HG03439 (cell line): Measurements from ENCODE around the gene GPRIN1.

Source experiments
- ATAC-seq: cut with Tn5 transposase; IDR thresholded peaks from one replicate; pipeline ENCODE4 v1.9.1; 2021; ENCODE audit warnings: mild to moderate bottlenecking, moderate library complexity; ENCODE audit not compliant: unreplicated experiment

GPRIN1 gene

DNA sequence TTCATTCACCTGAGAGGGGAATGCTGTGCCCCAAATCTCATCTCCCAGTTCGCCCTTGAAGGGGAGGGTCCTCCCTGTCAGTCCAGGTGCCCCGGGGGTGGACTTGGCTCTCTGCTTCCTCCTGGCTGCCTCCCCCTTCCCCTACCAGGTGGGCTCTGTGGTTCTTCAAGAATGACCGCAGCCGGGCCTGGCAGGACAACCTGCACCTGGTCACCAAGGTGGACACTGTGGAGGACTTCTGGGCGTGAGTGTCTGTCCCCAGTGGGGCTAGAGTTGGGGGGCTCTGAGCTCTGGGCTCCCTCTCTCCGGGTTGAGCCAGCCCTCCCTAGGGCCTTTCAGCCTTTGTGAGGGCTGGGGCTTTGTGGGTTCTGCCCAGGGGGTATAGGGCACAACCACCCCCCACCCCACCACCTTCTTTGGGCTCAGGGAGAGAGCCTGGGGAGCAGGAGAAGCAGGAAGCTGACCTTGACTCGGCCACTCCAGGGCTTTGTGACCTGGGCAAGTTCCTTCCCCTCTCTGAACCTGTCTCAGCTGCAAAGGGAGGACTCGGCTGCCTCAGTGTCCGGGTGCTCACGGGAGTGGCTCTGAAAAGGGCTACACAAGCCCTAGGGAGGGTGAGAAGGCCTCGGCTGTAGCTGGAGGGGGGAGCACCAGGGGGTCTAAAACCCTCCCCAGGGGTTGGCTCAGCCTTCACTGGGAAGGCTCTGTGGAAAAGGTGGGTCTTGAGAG, 33.7 kb upstream of the GPRIN1 start:
- no peak for ATAC-seq

DNA sequence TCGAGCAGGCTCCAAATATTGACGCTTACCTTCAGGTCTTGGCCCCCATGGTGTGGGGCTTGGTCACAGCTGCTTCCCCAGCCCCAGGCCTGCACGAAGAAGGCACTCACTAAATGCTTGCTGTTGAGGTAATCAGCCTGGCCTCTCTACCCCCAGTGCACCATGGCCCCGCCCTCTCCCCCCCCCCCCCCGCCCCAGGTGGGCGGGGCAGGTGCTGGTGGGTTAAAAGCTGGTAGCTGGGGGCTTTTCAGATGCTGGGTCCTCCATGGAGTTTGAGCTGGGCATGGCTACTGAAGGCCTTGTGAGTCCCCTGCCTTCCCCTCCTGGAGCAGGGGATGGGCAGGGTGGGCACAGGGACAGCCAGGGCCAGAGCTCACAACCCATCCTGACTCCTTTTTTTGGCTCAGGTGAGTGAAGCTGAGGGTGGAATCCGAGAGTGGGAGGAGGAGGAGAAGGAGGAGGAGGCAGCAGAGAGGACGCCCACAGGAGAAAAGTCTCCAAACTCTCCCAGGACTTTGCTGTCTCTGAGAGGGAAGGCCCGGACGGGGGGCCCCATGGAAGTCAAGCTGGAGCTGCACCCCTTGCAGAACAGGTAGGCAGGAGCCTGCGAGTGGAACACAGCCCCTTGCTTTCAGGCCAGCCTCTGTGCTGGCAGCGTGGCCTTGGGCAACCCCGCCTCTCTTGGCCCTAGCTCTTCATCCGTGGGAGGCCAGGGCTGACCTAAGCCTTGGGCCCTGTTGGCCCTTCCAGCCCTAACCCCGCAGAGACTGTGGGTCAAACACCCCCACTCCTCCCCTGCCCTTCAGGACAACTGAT, 32.9 kb upstream of the GPRIN1 start:
- ATAC-seq: no peak

DNA sequence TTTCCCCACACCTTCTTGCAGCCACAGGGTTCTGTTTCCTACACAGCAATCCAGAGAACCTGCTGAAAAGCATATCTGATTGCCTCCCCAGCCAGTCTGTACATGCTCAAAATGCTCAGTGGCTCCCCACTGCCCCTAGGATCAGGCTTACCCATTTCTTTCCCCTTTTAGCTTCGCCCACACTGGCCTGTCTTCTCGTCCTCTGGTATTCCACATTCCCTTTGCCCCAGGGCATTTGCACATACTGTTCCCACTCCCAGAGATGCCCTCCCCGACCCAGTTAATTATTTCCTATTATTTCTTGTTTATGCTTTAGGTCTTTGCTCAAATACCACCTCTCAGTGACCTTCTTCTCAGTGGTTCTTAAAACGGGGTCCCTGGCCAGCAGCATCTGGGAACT, 30.7 kb upstream of the GPRIN1 start:
- no peak for ATAC-seq

DNA sequence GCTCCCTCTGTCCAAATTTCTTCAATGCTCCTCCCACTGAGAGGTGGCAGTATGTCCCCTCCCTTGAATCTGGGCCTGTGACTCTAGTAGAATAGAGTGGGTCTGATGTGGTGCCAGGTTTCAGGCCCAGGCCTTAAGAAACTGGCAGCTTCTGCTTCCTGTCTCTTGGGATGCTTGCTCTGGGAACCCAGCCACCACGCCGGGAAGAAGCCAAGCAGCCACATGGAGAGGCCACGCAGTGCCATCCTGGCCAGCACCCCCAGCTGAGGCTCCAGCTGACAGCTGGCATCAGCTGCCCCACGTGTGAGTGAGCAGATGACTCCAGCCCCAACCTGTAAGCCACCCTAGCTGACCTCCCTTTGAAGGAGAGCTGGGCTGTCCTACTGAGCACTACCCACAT, 30.0 kb upstream of the GPRIN1 start:
- ATAC-seq: no peak

DNA sequence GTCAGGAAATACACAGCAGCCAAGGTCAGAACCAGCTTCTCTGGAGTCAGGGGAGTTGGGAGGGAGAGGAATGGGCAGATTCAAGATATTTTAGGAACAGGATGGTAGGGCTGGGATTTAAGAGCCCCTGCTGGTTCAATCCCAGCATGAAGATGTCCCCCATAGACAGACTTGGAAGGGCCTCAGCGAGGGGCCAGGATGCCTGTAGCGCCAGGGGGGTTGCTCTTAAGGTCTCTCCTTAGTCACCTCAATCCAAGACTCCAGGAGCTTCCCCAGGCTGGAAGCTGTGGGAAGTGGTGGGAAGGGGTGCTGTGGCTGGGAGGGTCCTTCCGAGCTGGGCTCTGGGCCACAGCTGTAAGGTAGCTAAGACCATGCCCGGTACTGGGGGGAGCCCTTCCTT, 29.3 kb upstream of the GPRIN1 start:
- ATAC-seq: no peak

DNA sequence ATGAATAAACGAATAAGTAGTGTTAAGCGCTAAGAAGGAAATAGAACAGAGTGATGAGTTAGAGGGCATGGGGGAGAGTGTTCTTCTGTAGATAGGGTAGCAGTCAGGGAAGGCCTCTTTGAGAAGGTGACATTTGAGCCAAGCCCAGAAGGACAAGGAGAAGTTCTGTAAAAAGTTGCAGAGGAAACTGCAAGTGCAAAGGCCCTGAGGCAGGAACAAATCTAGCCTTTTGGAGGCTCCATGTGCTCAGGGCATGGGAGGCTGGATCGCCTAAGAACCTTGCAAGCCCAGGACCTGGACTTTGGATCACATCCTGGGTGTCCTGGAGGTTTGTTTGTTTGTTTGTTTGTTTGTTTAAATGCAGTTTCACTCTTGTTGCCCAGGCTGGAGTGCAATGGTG, 28.5 kb upstream of the GPRIN1 start:
- no peak for ATAC-seq

DNA sequence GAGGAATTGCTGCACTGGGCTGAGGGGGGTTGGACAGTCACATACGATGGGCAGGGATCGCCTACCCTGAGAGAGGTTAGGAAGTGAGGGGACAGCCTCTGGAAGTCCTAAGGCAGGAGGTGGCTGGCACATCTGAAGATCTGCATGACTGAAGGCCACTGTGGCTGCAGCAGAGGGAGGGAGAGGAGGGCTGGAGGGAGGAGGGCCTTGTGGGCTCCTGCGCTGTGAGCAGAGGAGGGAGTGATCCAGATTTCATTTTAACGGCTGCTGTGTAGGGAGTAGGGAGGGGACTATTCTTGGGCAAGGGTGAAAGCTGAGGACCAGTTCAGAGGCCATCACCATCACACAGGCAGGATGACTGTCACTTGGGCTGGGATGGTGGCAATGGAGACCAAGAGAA, 27.6 kb upstream of the GPRIN1 start:
- no peak for ATAC-seq

DNA sequence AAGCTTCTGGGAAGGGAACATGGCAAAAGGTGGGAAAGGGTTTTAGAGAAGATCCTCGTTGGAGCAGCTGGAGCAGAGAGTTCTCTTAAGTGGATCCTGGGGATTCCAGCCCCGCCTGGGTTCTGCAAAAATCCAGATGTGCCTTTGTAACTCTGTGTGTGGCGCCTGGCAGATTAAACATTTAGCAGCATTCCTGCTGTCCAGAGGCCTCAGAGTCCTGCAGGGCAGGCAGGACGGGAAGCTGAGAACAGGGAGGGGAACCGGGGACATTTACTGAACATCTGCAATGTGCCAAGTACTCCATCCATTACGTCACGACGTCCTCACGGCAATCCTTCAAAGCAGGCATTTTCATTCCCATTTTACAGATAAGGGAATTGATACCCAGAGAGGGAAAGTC, 26.5 kb upstream of the GPRIN1 start:
- no peak for ATAC-seq

DNA sequence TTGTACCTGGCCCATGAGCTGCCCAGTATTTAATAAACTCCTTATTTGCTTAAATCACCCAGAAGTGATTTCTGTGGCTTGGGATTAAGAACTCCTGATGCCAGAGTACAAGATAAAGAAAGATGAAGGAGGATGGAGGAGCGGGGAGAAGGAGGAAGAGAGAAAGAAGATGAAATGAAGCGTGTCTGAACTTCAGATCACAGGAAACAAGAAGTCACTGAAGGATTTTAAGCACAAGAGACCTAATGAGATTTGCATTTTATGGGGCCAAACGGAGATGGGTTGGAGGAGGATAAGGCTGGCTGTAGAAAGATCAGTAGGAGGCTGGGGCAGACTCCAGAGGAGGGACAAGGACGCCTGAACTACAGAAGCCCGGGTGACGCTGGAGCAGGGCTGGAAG, 23.6 kb upstream of the GPRIN1 start:
- no peak for ATAC-seq

DNA sequence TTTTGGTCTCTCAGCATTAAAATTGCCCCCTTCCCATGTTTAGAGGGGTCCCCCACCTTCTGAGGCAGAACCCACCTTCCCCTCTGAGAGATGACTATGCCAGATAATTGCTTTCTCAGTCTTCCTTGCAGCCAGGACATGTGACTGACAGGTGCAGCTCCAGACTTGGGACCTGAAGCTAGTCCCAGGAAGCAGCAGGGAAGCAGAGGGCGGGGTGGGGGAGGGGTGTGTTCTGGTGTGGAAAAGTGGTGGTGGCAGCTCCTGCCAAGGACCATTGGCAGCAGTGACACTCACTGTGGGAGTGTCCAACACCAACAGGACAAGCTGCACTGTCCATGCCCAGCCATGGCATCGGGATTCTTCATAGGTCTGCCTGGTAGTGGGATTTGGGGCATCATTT, 22.8 kb upstream of the GPRIN1 start:
- no peak for ATAC-seq

DNA sequence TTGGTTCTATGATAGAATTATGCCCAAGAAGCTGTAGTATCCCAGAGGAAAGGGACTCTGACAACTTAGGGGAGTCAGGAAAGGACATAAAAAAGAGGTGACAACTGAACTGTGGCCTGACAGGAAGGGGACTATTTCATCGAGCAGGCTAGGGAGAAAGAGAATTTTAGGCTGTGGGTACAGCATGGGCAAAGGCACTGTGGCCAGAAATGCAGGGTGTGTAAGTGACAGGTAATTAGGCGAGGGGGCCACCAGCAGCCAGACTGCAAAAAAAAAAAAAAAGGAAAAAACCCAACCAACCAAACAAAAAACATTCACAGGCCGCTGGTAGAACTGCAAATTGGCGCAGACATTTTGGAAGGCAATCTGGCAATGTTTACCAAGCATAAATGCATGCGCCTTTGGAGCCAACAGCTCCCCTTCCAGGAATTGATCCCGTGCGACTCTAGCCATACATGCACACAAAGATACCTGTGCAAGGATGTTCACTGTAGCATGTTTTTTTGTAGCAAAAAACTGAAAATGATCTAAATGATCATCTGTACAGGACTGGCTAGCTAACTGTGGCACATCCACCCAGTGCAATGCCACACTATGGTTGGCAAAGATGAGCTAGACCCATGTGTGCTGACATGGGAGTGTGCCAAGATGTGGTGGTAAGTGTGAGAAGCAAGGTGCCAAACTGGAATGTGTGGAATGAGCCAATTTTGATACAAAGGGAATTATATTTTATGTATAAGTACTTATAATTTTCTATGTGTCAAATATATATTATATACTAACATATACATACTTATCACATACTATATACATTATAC, 21.6 kb upstream of the GPRIN1 start:
- ATAC-seq: no peak

DNA sequence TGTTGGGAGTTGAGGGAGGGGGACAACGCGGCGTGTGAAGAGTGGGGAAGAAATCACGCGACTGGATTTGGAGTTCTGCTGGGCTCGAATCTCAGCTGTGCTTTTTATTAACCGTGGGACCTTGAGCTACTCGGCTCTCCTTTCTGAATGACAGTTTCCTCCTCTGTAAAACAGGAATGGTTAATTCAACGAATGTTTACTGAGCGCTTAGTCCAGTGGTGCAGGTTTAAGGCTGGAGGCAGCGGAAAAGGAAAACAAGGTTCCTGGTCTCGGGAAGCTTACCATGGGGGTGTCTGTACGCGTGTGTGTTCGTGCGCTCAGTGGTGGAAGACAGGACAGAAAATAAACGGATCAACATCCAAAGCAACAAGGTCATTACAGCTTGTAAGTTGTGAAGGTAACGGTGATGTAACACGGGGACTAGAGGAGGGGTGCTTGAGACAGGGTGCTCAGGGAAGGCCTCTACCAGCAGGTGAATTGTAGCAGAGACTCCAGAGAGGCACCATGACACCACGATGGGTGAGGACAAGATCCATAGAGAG, 20.8 kb upstream of the GPRIN1 start:
- no peak for ATAC-seq

DNA sequence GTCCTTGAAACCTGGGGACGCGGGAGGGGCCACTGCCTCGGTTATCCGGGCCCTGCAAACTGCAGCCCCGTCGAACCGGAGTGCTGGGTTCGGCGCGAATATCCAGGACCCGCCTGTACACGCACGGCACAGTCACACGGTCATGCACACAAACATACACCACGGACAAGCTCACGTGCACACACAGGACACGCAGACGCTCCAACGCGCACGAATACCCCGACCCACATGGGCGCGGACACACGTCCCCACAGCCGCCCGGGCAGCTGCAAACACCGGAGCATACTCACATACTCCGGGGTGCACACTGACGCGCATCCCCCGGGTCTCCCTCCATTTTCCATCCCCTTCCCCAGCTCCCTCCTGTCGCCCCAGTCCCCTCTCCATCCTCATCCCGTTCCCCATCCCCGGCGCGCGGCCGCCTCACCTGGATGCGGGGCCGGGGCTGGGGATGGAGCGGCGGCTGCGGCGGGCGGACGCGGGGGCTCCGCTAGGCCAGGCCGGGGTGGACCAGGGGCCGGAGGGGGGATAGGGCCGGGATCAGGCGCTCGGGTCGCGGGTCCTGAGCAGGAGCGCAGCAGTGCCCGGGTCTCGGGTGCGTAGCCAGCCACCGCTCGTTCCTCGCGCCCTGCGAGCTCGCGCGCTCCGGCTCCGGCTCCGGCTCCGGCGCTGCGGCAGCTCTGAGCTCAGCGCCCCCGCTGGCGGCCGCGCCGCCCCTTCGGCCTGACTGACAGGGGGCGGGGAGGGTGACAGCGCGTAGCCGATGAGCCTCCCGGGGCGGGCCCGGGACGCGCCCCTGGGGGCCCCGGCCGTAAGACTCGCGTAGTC, 20.1 kb upstream of the GPRIN1 start, which contains the start of the genes EIF4E1B and SNCB:
EIF4E1B (plus strand) TSS at position 823 of the 828 bp plus-strand sequence. CDS start 12,113 bp downstream, outside the sequence.
SNCB (minus strand) TSS at position 682 of the 828 bp plus-strand sequence. CDS start 880 bp downstream, outside the sequence.
- ATAC-seq: no peak

DNA sequence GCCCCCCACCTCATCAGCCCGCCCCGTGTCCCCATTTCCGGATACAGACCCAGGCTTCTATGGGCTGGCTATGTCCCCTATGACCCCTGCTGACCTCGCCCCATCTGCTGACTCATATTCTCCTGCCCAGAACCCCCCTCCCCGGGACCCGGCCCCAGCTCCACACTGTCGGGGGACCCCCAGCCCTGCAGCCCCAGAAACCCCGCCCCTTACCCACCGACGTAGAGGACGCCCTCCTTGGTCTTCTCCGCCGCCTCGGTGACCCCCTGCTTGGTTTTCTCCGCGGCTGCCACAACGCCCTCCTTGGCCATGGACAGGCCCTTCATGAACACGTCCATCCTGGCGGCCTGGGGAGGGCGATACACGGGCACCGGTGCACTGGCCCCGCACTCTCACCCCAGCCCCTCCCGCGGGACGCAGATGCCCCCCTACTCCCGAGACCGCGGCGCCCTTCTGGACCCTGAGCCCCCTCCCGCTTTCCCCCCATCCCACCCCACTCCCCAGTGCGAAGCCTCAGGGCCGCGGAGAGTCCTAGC, 19.4 kb upstream of the GPRIN1 start:
- no peak for ATAC-seq

DNA sequence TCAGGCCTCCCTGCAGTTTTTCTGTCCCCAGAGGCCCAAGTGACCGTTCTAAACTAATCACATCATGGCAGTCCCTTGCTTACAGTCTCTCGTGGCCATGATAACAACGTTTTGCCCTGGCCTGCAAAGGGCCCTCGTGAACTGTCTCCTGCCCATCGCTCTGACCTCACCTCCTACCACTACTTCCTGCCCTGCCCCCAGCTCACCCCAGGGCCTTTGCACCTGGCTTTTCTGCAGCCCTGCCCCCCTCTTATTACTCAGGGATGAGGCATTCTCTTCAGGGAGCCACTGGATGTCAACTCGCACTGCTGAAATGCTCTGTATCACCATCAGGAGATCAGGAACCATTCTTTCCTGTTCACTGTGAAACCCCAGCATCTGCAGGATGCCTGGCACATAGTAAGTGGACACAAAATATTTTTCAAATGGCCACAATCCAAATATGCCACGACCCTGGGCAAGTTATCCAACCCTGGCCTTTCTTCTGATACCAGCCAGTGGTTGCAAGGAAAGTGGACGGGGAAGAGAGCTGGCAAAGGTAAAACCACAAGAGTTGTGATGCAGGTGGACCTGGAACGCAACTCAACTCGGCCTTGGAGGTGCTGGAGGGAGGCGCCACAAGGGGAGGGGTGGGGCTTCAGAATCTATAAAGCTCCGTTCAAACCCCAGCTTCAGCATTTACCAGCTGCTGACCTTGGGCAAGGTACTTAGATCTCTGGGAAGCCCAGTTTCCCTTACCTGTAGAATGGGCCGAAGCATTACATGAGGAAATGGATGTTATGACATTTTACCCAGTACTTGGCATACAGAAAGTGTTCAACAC, 18.7 kb upstream of the GPRIN1 start:
- ATAC-seq: no peak

DNA sequence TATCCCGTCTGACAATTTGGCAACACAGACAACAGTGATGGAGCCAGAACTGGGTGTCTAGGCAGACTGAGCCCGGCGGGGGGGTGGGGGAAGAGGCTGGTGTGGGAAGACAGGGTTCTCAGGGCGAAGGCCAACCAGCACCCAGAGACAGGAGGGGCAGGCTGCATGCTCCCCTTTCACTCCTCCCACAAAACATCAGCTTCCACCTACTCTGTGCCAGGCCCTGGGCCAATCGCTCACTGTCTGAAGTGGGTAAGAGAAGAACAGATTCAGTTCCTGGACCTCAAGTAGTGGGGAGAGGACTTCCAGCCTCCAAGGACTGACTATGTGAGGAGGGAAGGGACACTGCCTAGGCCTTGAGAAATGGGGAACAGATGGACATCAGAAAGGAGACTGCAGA, 17.6 kb upstream of the GPRIN1 start:
- ATAC-seq: no peak

DNA sequence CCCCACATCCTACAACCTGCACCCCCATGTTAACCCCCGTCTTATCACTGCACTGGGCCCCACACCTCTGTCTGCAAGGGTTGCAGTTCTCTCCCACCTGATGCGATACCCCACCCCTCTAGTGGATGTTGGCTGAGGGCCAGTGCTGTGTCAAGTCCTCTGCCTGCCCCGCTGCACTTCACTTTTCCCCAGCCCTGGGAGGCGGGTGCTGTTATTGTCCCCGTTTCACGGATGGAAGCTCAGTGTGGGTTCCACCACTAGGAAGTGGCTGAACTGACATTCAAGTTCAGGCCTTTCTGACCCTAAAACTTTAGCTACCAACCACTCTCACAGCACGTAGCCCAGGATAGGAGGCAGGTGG, 16.9 kb upstream of the GPRIN1 start:
- no peak for ATAC-seq

DNA sequence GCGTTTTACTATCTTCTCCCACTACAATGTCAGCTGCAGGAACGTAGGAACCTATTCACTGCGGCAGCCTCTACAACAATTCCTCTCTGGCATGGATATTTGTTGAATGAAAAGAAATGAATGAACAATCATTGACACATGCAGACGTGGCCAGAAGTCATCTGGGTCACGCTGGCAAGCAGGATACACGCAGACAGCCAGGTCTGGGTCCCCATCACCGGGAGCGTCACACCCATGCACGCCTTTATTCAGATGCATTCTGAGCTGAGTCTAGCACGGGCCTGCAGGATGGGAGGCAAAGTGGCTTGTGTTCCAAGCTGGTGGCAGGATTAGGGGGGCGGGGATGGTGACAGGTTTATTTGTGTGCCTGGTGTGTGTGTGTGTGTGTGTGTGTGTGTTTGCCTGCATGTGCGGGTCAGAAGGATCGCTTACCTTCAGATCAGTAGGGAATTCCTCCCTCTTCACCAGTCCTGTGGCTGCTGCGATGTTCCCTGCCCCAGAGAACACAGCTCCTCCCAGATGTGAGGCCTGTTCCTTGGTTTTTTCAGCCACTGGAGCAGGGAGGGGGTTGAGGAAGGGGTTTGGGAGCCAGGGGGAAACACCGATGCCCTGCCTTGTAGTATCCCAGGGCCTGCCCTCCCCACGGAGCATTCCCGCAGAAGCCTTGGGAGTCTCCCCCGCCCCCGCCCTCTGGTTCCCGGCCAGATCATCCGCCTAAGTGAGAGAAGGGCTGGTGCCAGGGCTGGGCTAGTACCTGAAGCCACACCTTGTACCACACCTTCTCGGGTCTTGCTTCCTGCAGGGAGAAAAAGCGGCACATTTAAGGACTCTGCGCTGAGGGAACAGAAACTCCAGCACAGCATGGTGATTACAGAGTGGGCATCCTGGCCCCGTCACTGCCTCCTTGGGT, 16.3 kb upstream of the GPRIN1 start:
- no peak for ATAC-seq
